HG02623 (cell line): ENCODE data around the gene CDKAL1.

ENCODE experiments used
- ATAC-seq: cut with Tn5 transposase; IDR thresholded peaks from one replicate; pipeline ENCODE4 v1.9.1; 2021; ENCODE audit warnings: moderate library complexity; ENCODE audit not compliant: unreplicated experiment

The CDKAL1 gene

DNA sequence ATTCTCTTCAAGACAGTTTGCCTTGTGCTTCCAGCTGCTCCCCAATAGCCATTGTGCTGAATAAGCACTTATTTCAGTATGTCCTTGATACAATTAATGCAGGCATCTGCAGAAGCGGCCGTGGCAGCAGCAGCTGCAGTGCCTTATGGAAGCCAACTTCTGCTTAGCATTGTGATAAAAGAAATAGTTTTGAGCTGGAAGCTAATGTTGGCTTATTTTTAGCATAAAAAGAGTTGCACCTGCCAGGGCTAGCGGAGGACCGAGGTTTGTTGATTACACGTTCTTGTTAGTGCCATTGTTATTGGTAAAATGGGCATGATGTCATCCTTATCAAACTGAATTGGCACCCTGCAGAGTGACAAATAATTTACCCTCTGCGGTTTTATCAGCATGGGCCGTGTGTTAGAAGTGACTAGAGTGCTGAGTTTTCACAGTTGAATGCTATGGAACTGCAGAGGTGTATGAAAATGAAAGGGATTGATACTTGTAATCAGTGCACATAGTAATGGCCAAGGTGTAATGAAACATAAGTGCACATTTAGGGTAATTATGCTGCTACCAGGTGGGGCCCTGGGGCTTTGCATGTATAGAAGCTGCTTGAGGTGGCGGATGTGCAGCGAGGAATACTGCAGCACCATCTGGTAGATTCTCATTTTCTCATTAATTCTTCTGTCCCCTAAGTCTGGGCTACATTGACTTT, 334.3 kb downstream of the CDKAL1 start:
- no peak for ATAC-seq

GRCh38 chr6:20870021-20870420, 335.8 kb downstream of the CDKAL1 start:
- no peak for ATAC-seq

DNA sequence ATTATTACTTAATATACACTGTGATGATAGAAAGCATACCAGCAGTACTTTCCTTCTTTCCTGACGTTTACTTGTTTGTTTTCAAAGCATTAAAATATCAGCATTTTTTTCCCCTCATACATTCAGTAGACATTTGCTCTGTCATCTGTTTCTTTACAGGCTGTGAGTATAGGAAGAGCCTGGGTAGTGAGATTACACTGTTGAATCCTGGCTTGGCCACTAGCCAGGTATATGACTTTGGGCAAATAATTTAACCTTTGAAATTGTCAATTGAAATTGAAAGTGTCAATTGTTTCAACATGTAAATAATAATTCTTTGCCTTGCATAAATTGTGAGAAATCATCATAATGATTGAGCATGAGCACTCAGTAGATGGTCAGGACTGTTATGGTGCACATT, 336.2 kb downstream of the CDKAL1 start:
- no peak for ATAC-seq

DNA sequence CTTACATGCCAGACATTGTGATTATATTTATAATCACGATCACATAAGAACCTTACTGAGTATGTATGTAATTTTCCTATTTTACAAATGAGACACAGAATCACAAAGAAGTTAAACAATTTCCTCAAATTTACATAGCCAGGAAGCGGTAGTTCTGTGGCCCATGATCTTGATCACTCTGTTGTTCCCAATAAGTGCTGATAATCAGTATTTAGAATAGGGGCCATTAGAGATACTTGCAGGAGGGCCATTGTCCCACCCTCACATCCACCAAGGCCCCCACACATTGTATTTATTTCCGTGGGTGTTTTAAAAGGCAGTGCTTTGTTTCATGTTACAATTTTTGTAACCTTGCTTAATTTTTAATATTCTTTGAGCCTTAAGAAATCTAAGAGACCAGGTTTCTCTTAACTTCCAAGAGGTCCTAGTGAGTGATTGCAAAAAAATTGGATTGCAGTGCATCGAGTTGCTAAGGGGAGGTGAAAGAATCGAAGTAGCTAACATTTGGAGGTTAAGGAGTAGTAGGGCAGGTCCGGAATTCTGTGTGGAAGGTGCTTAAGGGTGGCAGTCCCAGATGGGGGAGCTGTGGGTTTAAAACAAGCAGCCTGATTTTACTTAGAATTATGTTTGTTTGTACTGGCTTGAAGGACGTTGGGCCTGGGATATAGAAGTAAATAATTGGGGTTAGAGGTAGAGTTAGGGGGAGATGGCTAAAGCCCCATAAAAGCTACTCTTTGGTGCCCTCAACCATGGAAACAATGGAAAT, 339.4 kb downstream of the CDKAL1 start:
- ATAC-seq = no peak

DNA sequence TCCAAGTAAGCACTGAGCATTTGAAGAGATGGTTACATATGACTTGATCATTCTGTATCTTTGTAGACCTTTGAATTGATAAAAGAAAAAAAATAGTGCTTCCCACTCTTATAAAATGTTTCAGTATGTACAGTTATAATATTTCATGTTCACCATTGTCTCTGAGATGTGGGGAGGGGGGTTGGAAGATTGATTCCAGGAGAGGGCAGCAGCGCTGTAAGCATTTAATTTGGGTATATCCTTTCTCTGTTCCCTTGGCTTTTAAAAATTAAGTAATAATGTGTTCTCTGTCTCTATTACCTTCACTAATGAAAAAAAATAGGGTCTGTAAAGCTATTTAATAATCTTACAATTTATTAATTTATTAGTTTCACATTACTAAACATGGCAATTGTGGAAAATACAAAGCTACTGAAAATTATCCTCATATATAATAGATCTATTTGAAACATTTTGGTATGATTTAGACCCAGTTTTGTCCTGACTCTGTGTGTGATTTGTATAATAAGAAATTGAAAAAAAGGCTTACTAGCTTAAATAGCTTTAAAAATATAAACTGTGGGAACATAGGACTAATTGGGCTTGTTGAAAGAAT, 341.2 kb downstream of the CDKAL1 start:
- no peak for ATAC-seq

GRCh38 chr6:20876036-20876435, 341.8 kb downstream of the CDKAL1 start:
- no peak for ATAC-seq

DNA sequence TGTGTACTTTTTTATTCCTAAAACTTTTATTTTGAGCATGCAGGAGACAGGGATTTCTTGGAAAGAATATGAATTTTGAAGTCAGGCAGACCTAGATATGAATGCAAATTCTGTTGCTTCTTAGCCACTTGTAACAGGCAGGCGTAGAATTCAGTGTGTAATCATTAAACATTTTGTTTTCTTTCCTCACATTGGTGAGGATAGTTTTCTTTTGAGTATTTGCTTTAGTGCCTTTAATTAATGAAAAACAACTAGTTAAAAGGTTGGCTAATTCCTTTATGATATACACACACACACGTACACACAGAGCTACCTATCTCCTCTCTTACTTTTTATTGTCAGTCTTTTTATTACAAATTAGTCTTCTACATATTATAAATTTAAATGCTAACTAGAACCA, 342.3 kb downstream of the CDKAL1 start:
- no peak for ATAC-seq

GRCh38 chr6:20877008-20877937, 343.0 kb downstream of the CDKAL1 start:
- ATAC-seq = peak; percentile 98

DNA sequence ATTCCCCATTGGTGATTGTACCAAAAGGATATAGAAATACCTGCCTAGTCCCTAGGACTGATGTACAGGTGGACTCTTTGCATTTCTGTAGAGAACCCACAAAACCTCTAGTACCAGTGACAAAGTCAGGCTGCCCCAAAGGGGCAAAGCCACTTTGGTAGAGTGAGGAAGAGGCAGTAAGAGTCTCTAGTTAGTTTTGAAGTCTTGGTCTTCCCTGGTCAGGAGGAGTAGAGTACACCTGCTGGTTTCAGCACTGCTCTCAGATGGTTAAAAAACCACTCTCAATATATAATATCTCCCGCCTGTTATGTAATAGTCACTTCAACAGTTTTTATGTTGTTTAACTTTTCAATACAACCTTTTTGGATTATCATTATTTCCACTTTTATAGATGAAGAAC, 344.9 kb downstream of the CDKAL1 start:
- no peak for ATAC-seq

DNA sequence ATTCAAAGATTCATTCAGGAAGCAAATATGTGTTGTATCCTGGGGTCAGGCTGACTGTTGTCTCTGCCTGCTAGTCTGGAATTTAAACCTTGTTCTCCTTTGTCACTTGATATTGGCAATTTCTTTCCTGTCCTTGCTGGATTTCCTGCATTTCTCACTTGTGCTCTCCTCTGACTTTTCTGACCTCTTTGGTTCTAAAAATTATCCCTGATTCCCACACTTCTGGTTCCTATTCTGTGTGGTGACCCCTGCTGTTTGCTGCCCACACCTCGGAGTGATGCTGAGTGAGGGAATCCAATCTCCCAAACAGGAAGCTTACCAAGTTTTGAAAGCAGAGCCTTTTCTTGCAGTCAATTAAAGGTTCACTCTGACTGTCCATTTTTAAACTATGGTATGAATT, 345.3 kb downstream of the CDKAL1 start:
- ATAC-seq = no peak

DNA sequence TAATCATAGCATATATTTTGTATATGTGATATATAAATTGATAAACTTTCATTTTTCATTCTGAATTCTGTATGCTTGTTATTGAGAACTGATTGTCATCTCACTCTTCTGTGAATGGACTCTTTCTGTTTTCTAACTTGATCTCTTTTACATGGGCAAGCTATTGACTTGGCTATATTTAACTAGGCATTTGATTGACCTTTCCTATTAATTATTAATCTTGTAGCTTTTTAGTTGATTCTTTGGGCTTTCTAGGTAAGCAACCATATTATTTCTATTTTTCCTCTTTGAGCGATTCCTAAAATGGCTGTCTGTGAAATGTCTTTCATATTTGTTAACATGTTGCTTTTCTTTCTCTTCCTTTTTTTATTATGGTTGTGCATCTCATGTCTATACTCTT, 347.1 kb downstream of the CDKAL1 start:
- no peak for ATAC-seq

- no peak for ATAC-seq
Observed at GRCh38 chr6:20882014-20882413, 347.8 kb downstream of the CDKAL1 start.

DNA sequence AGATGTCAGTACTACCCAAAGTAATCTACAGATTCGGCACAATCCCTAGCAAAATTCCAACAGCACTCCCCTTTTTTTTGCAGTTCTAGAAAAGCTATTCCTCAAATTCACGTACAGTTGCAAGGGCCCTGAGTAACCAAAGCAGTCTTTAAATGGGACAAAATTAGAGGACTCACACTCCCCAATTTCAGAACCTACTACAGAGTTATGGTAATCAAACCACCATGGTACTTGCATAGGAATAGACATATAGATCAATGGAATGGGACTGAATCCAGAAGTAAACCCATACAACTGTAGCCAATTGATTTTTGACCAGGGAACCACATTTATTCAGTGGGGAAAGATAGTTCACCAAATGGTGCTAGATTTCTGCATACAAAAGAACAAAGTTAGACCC, 350.8 kb downstream of the CDKAL1 start:
- no peak for ATAC-seq

DNA sequence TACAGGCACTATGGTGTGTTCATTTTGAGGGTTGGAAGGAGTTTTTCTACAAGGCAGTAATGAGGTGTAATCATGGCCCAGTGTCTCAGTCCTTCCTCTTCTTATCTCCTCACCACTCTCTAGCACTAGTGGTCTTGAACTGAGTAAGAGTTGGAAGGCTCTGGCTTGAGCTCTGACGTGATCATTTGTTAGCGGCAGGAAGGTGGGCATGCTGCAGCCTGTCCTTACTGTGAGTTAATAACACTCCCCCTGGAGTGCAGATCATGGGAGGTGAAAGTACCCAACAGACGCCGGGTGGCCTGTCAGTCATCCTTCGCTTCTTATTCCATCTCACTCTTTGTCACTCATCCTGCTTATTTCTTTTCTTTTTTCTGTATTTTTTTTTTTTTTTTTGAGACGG, 356.9 kb downstream of the CDKAL1 start:
- ATAC-seq = no peak

GRCh38 chr6:20892365-20892764, 358.1 kb downstream of the CDKAL1 start:
- ATAC-seq = no peak

GRCh38 chr6:20893412-20893811, 359.2 kb downstream of the CDKAL1 start:
- no peak for ATAC-seq

GRCh38 chr6:20900389-20901160, 366.3 kb downstream of the CDKAL1 start:
- ATAC-seq = peak; percentile 84

GRCh38 chr6:20905377-20905776, 371.1 kb downstream of the CDKAL1 start:
- ATAC-seq = no peak

- no peak for ATAC-seq
Observed at GRCh38 chr6:20906945-20907344, 372.7 kb downstream of the CDKAL1 start.

DNA sequence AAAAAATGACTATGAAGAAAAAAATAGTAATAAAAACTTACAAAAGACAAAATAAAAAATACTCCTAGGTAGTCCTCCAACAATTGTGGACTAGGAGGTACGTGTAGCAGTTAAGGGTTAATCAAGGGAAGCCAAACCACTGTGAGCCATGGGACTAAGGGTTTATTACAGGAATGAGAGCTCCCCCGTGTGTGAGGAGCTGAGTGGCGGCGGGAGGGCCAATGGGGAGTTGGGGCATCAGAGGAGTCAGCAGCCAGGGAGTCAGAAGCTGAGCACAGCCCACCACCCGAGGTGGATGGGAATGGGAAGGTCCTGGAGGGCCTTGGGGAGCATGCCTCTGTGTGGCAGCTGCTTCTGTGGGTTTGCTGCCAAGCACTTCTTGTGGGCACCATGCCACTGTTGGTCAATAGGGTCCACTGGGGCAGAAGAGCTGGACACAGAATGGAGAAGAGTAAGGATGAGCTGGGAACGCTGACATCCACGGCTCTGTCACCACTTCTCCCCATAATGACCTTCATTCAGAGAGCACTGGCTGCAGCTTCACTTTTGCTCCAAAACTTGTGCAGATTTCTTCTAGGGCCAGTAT, 373.3 kb downstream of the CDKAL1 start:
- no peak for ATAC-seq
